Ecto neural progenitor cell (in vitro differentiated cells): ENCODE results near the gene INTS6.

Source experiments
- DNase-seq: peaks from one replicate; pipeline ENCODE4 v3.0.0-alpha.2; 2018; ENCODE audit warnings: low spot score

INTS6 gene

DNA sequence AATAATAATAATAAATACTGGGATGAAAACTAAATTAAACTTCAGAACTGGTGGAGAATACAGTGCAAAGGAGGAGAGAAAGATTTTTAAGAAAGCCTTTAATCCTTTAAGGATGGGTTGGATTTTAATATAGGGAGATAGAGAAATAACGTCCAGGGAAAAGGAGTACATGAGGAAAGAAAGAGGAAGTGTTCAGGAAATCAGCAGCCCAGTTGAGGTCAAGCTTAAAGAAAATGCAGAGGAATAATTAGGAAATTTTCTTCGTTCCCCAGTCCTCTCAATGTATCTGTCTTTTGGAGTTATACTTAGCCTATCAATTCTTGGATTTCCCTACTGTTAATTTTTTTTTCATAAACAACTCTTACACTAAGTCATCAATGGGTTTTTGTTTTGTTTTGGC is 47.7 kb downstream of the INTS6 start:
- DNase-seq, result no peak

DNA sequence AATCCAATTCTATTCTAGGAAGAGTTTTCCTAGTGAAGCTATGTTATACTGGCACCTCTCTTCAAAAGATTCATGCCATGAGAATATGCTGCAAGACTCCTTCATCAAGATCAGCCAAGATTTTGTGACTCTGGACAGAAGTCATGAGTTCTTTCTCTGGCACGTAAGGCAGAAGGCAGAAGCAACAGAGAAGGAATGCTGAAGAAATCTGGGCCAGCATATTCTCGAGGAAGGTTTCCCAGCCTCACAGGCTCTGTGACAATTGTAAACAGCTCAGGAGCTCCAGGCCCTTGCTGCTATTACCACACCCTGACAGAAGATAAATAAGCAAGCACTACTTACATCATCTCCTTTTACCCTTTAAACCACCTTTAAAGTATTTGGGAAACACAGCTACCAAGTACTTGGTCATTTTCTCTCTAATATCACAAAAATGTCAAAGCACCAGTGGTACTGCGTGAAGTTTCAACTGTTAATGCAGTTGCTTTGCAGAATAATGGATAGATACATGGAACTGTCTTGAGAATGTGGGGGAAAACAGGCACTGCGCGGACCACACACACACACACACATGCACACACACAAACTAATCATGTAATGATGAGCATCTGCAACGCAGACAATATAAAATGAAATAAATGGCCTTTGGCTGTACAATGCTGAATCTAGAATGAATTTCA is 55.4 kb downstream of the INTS6 start:
- DNase-seq, result no peak

- DNase-seq, result no peak
Measured at GRCh38 chr13:51396352-51396751, 56.5 kb downstream of the INTS6 start.

DNA sequence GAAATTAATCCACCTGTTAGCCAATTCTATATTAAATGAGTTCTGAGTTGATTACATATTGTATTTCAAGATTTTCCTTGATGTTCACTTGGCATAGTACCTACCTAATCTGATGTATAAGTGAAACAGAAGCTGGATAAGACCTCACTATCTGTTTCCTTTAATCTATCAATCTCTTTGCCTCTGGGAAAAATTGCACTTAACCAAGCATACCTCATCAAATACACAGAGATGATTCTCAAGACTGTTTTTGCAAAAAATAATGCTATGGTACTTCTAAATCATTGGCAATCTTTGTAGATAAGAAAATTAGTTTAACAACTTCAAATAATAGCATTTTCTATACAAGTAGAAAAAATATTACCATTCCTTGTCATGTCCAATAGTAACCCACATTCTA is 58.1 kb downstream of the INTS6 start:
- DNase-seq, result no peak

DNA sequence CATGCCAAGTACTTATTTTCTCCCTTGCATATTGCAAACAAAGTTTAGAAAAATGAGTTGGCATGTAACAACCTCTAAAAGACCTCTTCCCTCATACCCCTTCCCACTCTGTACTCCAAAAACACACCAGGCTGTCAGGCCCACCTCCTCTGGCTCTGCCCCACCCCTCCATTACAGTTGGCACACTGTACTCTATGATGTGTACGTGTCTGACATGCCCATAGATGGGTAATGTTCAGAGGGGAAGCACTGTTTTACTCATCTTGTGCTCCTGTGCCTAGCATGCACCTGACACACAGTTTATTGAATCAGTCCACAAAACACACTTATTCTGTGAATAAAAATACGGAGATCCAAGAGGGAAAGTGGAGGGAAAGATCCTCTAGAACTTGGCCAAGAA is 67.7 kb downstream of the INTS6 start:
- DNase-seq, result no peak

DNA sequence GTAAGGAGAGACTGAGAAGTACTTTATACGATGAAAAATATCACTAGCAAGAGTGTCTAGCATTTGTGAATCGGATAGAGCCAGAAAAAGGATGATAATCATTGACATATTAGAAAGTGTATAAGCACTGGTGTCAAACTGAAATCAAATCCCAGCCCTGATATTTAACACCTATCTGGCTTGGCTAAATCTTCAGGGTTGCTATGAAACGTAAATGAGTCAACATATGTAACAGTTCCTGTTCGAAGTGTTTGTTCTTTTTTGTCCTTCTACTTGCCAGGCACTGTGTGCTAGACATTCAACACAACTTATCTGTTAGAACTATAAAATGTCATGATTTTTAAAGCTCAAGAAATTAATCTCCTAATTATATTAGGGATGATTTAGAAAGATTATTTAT is 72.6 kb downstream of the INTS6 start:
- no peak for DNase-seq

- DNase-seq, result no peak
Measured at GRCh38 chr13:51373451-51373850, 79.4 kb downstream of the INTS6 start.

- DNase-seq, result no peak
Measured at GRCh38 chr13:51371768-51372399, 81.0 kb downstream of the INTS6 start.

- no peak for DNase-seq
Measured at GRCh38 chr13:51370811-51371210, 82.0 kb downstream of the INTS6 start.

- DNase-seq, result no peak
Measured at GRCh38 chr13:51370116-51370515, 82.7 kb downstream of the INTS6 start.

DNA sequence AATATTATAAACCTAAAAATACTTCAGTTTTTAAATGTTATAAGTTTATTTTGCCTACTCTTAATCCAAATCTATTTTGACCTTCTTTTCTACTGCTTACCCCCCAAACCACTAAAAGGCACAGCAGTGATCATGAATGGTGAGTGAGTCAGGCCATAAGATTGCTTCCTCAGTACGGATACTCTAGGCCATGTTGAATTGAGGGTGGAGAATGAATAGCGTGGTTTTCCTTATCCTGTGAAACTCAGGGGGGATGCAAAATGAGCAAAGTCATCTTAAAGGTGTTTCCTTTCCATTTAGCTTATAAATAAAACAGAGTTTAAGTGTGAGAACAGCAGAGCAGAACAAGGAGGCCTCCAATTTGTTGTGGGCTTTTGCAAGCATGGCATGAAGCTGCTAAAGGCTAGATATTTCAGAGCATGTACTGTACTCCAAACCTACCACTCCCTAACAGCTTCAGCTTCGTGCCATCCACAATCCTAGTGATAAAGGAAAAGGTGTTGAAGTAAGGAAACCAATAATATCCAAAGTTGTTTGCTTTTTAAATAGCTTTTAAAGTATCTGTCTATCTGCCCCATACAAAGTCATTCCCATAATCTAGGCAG is 88.3 kb downstream of the INTS6 start:
- DNase-seq, result no peak

- no peak for DNase-seq
Measured at GRCh38 chr13:51363625-51364024, 89.2 kb downstream of the INTS6 start.

GRCh38 chr13:51361106-51361505 is 91.7 kb downstream of the INTS6 start:
- no peak for DNase-seq

DNA sequence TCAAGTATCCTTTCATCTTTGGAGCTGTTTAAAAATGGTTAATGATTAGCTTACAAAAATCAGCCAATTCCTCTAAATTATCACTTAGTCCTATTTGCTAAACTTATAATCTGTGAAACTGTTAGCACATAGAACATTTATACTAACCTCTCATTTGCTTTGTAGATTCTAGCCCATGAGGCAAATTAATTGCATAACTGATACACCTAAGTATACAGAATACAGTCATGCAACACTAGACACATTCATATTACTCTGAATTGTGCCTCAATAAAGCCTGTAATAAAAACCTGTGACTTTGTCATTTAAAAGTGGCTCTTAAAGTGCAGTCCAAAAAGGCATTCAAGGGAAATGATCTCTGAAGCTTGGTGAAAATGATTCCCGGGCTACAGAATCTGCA is 92.3 kb downstream of the INTS6 start:
- DNase-seq, result no peak

DNA sequence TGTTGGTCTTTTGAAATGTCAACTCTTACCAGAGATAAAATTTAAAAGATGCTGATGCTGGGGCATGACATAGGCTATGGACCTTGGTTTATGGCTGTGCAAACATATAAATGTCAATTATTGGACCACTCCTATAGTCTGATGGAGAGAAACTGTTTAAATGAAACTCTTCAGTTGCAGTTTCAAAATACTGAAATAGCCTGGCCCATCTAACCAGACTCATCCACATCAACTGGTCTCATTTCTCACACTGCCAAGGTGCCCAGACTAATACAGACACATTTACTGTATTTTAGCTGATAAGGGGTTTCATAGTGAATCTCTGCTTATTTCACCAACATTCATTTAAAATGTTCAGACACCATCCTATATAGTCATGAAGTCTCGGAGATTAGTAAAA is 93.5 kb downstream of the INTS6 start:
- DNase-seq, result no peak

GRCh38 chr13:51357928-51358595 is 94.8 kb downstream of the INTS6 start:
- DNase-seq, result no peak

GRCh38 chr13:51355217-51355616 is 97.6 kb downstream of the INTS6 start:
- no peak for DNase-seq

DNA sequence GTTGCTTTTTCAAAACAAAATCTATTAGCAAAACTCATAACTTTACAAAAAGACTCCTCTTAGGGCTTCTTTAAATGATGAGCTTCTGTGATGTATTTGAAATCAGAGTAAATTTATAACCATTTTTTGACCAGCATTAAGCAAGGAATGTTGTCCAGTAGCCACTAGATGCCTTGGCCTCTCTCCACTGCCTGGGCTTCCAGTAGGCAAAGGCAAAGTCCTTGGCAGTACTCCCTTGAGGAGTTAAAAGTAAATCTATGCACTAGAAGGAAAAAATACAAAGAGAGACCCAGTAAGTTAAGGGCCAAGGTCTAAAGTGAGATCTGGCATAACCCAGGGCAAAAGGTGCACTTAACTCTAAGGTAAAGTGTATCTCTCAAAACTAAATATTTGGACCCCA is 103.8 kb downstream of the INTS6 start:
- DNase-seq, result no peak

GRCh38 chr13:51348069-51348967 is 104.5 kb downstream of the INTS6 start:
- no peak for DNase-seq

GRCh38 chr13:51347099-51347498 is 105.7 kb downstream of the INTS6 start:
- no peak for DNase-seq

GRCh38 chr13:51346397-51346796 is 106.4 kb downstream of the INTS6 start:
- DNase-seq, result no peak

- no peak for DNase-seq
Measured at GRCh38 chr13:51343475-51343874, 109.4 kb downstream of the INTS6 start.
